Activated naive CD8-positive, alpha-beta T cell treated with anti-CD3 and anti-CD28 coated beads for 36 hours (primary cell): ENCODE data around the gene RPN1. TPM values are rescaled to one million over a fixed set of nuclear protein-coding genes. Genes with fewer than 3 reads are reported as not detected.
"Not testable (repeated sequence)": the region's sequence is repeated elsewhere in the genome, so short reads cannot be mapped to it uniquely, and the experiment has no call there.

Experiments
- DNase-seq: peaks from one replicate; pipeline ENCODE4 v3.0.0; 2021
- H3K27ac Mint-ChIP-seq: one replicate; pipeline ENCODE4 v1.8.0; 2022; ENCODE audit warnings: mild to moderate bottlenecking, moderate library complexity, mixed read lengths
- H3K27me3 Mint-ChIP-seq: one replicate; pipeline ENCODE4 v1.8.0; 2022; ENCODE audit warnings: mild to moderate bottlenecking, mixed read lengths
- H3K36me3 Mint-ChIP-seq: one replicate; pipeline ENCODE4 v1.8.0; 2021; ENCODE audit warnings: mild to moderate bottlenecking, mixed read lengths
- H3K4me1 Mint-ChIP-seq: one replicate; pipeline ENCODE4 v1.8.0; 2021; ENCODE audit warnings: mixed read lengths
- H3K4me3 Mint-ChIP-seq: one replicate; pipeline ENCODE4 v1.8.0; 2022; ENCODE audit warnings: mild to moderate bottlenecking, moderate library complexity, mixed read lengths
- H3K9me3 Mint-ChIP-seq: one replicate; pipeline ENCODE4 v1.8.0; 2022; ENCODE audit warnings: mixed read lengths
- total RNA-seq, 2 experiments: library from RNA; stranded (reverse); gene quantifications; one replicate each; pipeline ENCODE4 v1.2.3, GENCODE V29; 2021

Gene RPN1
- total RNA-seq, 2 experiments from 2014 or later, result 148 to 149 TPM

GRCh38 chr3:128665362-128666021 is 14.9 kb upstream of the RPN1 start:
- Mint-ChIP-seq H3K27ac (no peak overlapping the region), H3K4me3 (no peak overlapping the region), H3K4me1 (no peaks in the 10 kb centered on the region), H3K27me3 (no peaks in the 10 kb centered on the region), H3K36me3 (no peaks in the 10 kb centered on the region), H3K9me3 (no peaks in the 10 kb centered on the region)
- no peak for DNase-seq

- H3K27ac Mint-ChIP-seq, result no peak overlapping the region
- H3K36me3 Mint-ChIP-seq, result no peaks in the 10 kb centered on the region
- no peaks in the 10 kb centered on the region for H3K27me3 Mint-ChIP-seq
- H3K9me3 Mint-ChIP-seq, result no peaks in the 10 kb centered on the region
- no peaks in the 10 kb centered on the region for H3K4me1 Mint-ChIP-seq
- H3K4me3 Mint-ChIP-seq, result no peak overlapping the region
- DNase-seq, result no peak
Measured at GRCh38 chr3:128663151-128663550, 12.5 kb upstream of the RPN1 start.

- Mint-ChIP-seq H3K9me3 (peaks cover 2% of the 10 kb centered on the region), H3K27me3 (no peaks in the 10 kb centered on the region), H3K4me3 (no peak overlapping the region), H3K4me1 (peaks cover 9% of the 10 kb centered on the region), H3K36me3 (no peaks in the 10 kb centered on the region), H3K27ac (no peak overlapping the region)
- DNase-seq, result no peak
Measured at GRCh38 chr3:128655531-128655930, 4.9 kb upstream of the RPN1 start.

- peak; percentile 54 for DNase-seq
- H3K4me3 Mint-ChIP-seq, result peak overlapping the region; percentile 85
- peak overlapping the region; percentile 13 for H3K27ac Mint-ChIP-seq
- not testable (repeated sequence) for H3K9me3 Mint-ChIP-seq, H3K36me3 Mint-ChIP-seq, H3K4me1 Mint-ChIP-seq, H3K27me3 Mint-ChIP-seq
Measured at GRCh38 chr3:128653993-128654805, 3.6 kb upstream of the RPN1 start.

GRCh38 chr3:128653383-128653992 is 2.9 kb upstream of the RPN1 start:
- H3K9me3 Mint-ChIP-seq, H3K36me3 Mint-ChIP-seq, H3K27me3 Mint-ChIP-seq: not testable (repeated sequence)
- Mint-ChIP-seq H3K27ac (peak overlapping the region; percentile 13), H3K4me1 (peaks cover 16% of the 10 kb centered on the region), H3K4me3 (peak overlapping the region; percentile 85)
- DNase-seq, result peak; percentile 80

- H3K9me3 Mint-ChIP-seq, result peaks cover 2% of the 10 kb centered on the region
- peak overlapping the region; percentile 89 for H3K27ac Mint-ChIP-seq
- no peak for DNase-seq
- peaks cover 21% of the 10 kb centered on the region for H3K36me3 Mint-ChIP-seq
- H3K4me1 Mint-ChIP-seq, result peaks cover 30% of the 10 kb centered on the region
- H3K4me3 Mint-ChIP-seq, result peak overlapping the region; percentile 85
- no peaks in the 10 kb centered on the region for H3K27me3 Mint-ChIP-seq
Measured at GRCh38 chr3:128648940-128649663, 1.5 kb downstream of the RPN1 start.

GRCh38 chr3:128648402-128648801 is 2.2 kb downstream of the RPN1 start:
- Mint-ChIP-seq H3K4me3 (peak overlapping the region; percentile 85), H3K36me3 (peaks cover 21% of the 10 kb centered on the region), H3K27me3 (no peaks in the 10 kb centered on the region), H3K27ac (peak overlapping the region; percentile 19), H3K4me1 (peaks cover 29% of the 10 kb centered on the region), H3K9me3 (peaks cover 2% of the 10 kb centered on the region)
- no peak for DNase-seq

GRCh38 chr3:128647307-128647706 is 3.3 kb downstream of the RPN1 start:
- H3K27me3 Mint-ChIP-seq, result no peaks in the 10 kb centered on the region

GRCh38 chr3:128634075-128634611 is 16.5 kb downstream of the RPN1 start:
- Mint-ChIP-seq H3K9me3 (no peaks in the 10 kb centered on the region), H3K4me1 (peaks cover 3% of the 10 kb centered on the region), H3K4me3 (no peak overlapping the region), H3K27ac (no peak overlapping the region), H3K27me3 (no peaks in the 10 kb centered on the region), H3K36me3 (peaks cover 27% of the 10 kb centered on the region)
- no peak for DNase-seq

More at GRCh38 chr3:128647307-128647706, 3.3 kb downstream of the RPN1 start:
- Mint-ChIP-seq H3K9me3 (peaks cover 2% of the 10 kb centered on the region), H3K4me3 (no peak overlapping the region), H3K27ac (no peak overlapping the region), H3K4me1 (peaks cover 31% of the 10 kb centered on the region), H3K36me3 (peaks cover 29% of the 10 kb centered on the region)
- no peak for DNase-seq

GRCh38 chr3:128632301-128632700 is 18.3 kb downstream of the RPN1 start:
- Mint-ChIP-seq H3K27me3 (no peaks in the 10 kb centered on the region), H3K4me3 (no peak overlapping the region), H3K9me3 (no peaks in the 10 kb centered on the region), H3K36me3 (peaks cover 18% of the 10 kb centered on the region), H3K27ac (peak overlapping the region; percentile 20), H3K4me1 (peaks cover 2% of the 10 kb centered on the region)
- no peak for DNase-seq

GRCh38 chr3:128629936-128630335 is 20.7 kb downstream of the RPN1 start:
- Mint-ChIP-seq H3K36me3 (peaks cover 24% of the 10 kb centered on the region), H3K27ac (no peak overlapping the region)

GRCh38 chr3:128625409-128625945 is 25.1 kb downstream of the RPN1 start:
- Mint-ChIP-seq H3K27me3 (no peaks in the 10 kb centered on the region), H3K27ac (no peak overlapping the region)

More at GRCh38 chr3:128629936-128630335, 20.7 kb downstream of the RPN1 start:
- no peak for DNase-seq
- Mint-ChIP-seq H3K4me3 (no peak overlapping the region), H3K9me3 (no peaks in the 10 kb centered on the region), H3K4me1 (no peaks in the 10 kb centered on the region), H3K27me3 (no peaks in the 10 kb centered on the region)

GRCh38 chr3:128624526-128625138 is 26.0 kb downstream of the RPN1 start:
- H3K36me3 Mint-ChIP-seq, result peaks cover 37% of the 10 kb centered on the region
- H3K4me3 Mint-ChIP-seq, result no peak overlapping the region
- H3K9me3 Mint-ChIP-seq, result no peaks in the 10 kb centered on the region
- H3K27me3 Mint-ChIP-seq, result no peaks in the 10 kb centered on the region
- peak overlapping the region; percentile 72 for H3K27ac Mint-ChIP-seq
- no peak for DNase-seq
- H3K4me1 Mint-ChIP-seq, result peaks cover 10% of the 10 kb centered on the region

More at GRCh38 chr3:128625409-128625945, 25.1 kb downstream of the RPN1 start:
- DNase-seq, result no peak
- H3K4me1 Mint-ChIP-seq, result peaks cover 5% of the 10 kb centered on the region
- H3K36me3 Mint-ChIP-seq, result peaks cover 37% of the 10 kb centered on the region
- H3K9me3 Mint-ChIP-seq, result no peaks in the 10 kb centered on the region
- H3K4me3 Mint-ChIP-seq, result no peak overlapping the region

GRCh38 chr3:128623762-128624176 is 26.8 kb downstream of the RPN1 start:
- DNase-seq, result no peak
- Mint-ChIP-seq H3K9me3 (no peaks in the 10 kb centered on the region), H3K4me3 (no peak overlapping the region), H3K27me3 (no peaks in the 10 kb centered on the region), H3K27ac (no peak overlapping the region), H3K4me1 (peaks cover 19% of the 10 kb centered on the region), H3K36me3 (peaks cover 40% of the 10 kb centered on the region)
